Mesenchymal stem cell (in vitro differentiated cells and primary cell): ENCODE results near the gene YAF2.

ENCODE experiments used
- DNase-seq: peaks from one replicate; pipeline ENCODE4 v3.0.0-alpha.2; 2013
- H2AFZ ChIP-seq: one replicate; pipeline ENCODE4 v1.6.1; 2013; ENCODE audit warnings: low read depth, mild to moderate bottlenecking, control low read depth, inconsistent platforms, low read length, moderate library complexity
- H2AK5ac ChIP-seq: 2 replicates; pipeline ENCODE4 v1.6.1; 2013; ENCODE audit warnings: low read length, moderate library complexity, mild to moderate bottlenecking, inconsistent platforms; ENCODE audit not compliant: severe bottlenecking
- H2BK120ac ChIP-seq: one replicate; pipeline ENCODE4 v1.6.1; 2013; ENCODE audit warnings: low read depth, mild to moderate bottlenecking, inconsistent platforms, low read length, moderate library complexity
- H2BK12ac ChIP-seq, 2 experiments: one replicate each; pipeline ENCODE4 v1.6.1; 2013; ENCODE audit warnings: inconsistent platforms in 2 of 2, low read length in 2 of 2, mild to moderate bottlenecking in 2 of 2, moderate library complexity in 2 of 2, control low read depth in 1 of 2
- H2BK15ac ChIP-seq: one replicate; pipeline ENCODE4 v1.6.1; 2013; ENCODE audit warnings: mild to moderate bottlenecking, low read depth, inconsistent platforms; ENCODE audit not compliant: poor library complexity, severe bottlenecking
- H2BK5ac ChIP-seq: 2 replicates; pipeline ENCODE4 v1.6.1; 2013; ENCODE audit warnings: low read depth, mild to moderate bottlenecking, low read length, control low read depth, inconsistent platforms; ENCODE audit not compliant: poor library complexity, severe bottlenecking
- H3K14ac ChIP-seq, 2 experiments: one replicate each; pipeline ENCODE4 v1.6.1; 2013; ENCODE audit warnings: inconsistent platforms in 2 of 2, low read length in 2 of 2, control low read depth in 1 of 2, mild to moderate bottlenecking in 1 of 2, moderate library complexity in 1 of 2
- H3K18ac ChIP-seq, 2 experiments: one replicate each; pipeline ENCODE4 v1.6.1; 2013; ENCODE audit warnings: inconsistent platforms in 2 of 2, low read length in 2 of 2, control low read depth in 1 of 2, low read depth in 1 of 2, mild to moderate bottlenecking in 1 of 2
- H3K23ac ChIP-seq, 2 experiments: one replicate each; pipeline ENCODE4 v1.6.1; 2013; ENCODE audit warnings: inconsistent platforms in 2 of 2, low read length in 2 of 2, mild to moderate bottlenecking in 2 of 2, moderate library complexity in 2 of 2, control low read depth in 1 of 2
- H3K27ac ChIP-seq: 2 replicates; pipeline ENCODE4 v1.5.1; 2013; ENCODE audit warnings: mild to moderate bottlenecking, moderate library complexity, low read length, control low read depth, inconsistent platforms; ENCODE audit not compliant: poor library complexity, severe bottlenecking
- H3K27me3 ChIP-seq, 2 experiments: 2 replicates each; pipeline versions ENCODE4 v1.6.1 to v1.7.0; 2013; ENCODE audit warnings: low read length in 2 of 2, mild to moderate bottlenecking in 2 of 2, moderate library complexity in 2 of 2, control low read depth in 1 of 2, inconsistent platforms in 1 of 2; ENCODE audit not compliant: control insufficient read depth in 1 of 2, insufficient read depth in 1 of 2
- H3K36me3 ChIP-seq, 2 experiments: 2 replicates each; pipeline versions ENCODE4 v1.6.1 to v1.7.0; 2013; ENCODE audit warnings: low read length in 2 of 2, control low read depth in 1 of 2, inconsistent platforms in 1 of 2, low read depth in 1 of 2, mild to moderate bottlenecking in 1 of 2; ENCODE audit not compliant: insufficient read depth in 2 of 2, control insufficient read depth in 1 of 2
- H3K4ac ChIP-seq, 2 experiments: one replicate each; pipeline ENCODE4 v1.6.1; 2013; ENCODE audit warnings: inconsistent platforms in 2 of 2, low read length in 2 of 2, mild to moderate bottlenecking in 2 of 2, moderate library complexity in 2 of 2, control low read depth in 1 of 2, low read depth in 1 of 2
- H3K4me1 ChIP-seq: 2 replicates; pipeline ENCODE4 v1.6.1; 2013; ENCODE audit warnings: low read depth, low read length, control low read depth; ENCODE audit not compliant: control insufficient read depth, insufficient read depth
- H3K4me2 ChIP-seq: 2 replicates; pipeline ENCODE4 v1.6.1; 2013; ENCODE audit warnings: low read length, mild to moderate bottlenecking, inconsistent platforms; ENCODE audit not compliant: poor library complexity, severe bottlenecking
- H3K4me3 ChIP-seq, 2 experiments: 2 replicates each; pipeline versions ENCODE4 v1.5.1 to v1.7.0; 2013; ENCODE audit warnings: low read length in 2 of 2, mild to moderate bottlenecking in 2 of 2, control low read depth in 1 of 2, low read depth in 1 of 2; ENCODE audit not compliant: insufficient read depth in 1 of 2
- H3K79me1 ChIP-seq: replicated peaks from 2 replicates; pipeline ENCODE4 v1.6.1; 2013; ENCODE audit warnings: mild to moderate bottlenecking, control low read depth, low read length, inconsistent platforms; ENCODE audit not compliant: poor library complexity, severe bottlenecking
- H3K9ac ChIP-seq: 2 replicates; pipeline ENCODE4 v1.7.0; 2013; ENCODE audit warnings: mild to moderate bottlenecking, low read length, moderate library complexity
- H3K9me3 ChIP-seq: 2 replicates; pipeline ENCODE4 v1.7.0; 2013; ENCODE audit warnings: mild to moderate bottlenecking, low read length; ENCODE audit not compliant: control insufficient read depth
- H4K8ac ChIP-seq: one replicate; pipeline ENCODE4 v1.6.1; 2013; ENCODE audit warnings: inconsistent platforms, mild to moderate bottlenecking, low read length, moderate library complexity
- H4K91ac ChIP-seq: one replicate; pipeline ENCODE4 v1.6.1; 2013; ENCODE audit warnings: mild to moderate bottlenecking, low read length, inconsistent platforms
- WGBS: methylation state at CpG from one replicate; pipeline ENCODE4 v1.1.7; 2013; ENCODE audit warnings: mixed read lengths; 5-methylcytosine and 5-hydroxymethylcytosine counted together

The YAF2 gene

DNA sequence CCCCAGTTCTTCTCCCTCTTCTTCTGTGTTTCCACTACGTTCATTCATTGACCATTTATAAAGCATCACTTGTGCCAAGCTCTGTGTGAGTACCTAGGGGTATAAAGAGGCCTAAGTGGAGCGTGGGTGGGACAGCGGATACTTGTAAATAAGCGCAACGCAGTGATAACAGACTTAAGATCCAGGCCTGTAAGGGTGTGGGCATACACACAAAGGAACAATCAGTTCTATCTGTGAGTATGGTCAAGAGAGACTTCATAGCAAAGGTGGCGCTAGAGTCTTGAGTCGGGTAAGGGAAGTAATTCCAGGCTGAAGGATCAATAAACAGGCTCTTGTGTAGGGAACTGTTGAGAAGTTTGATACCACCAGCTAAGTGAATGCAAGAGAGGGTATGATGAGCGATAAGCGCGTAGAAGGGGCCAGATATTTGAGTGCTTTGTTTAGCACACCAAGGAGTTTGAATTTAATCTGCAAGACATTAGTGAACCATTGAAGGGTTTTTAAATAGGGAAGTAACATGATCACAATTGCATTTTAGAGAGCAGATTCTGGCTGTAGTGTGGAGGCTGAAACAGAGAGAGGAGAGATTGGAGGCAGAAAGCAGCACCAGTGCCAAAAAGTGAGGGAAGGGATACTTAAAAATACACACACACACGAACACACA is 92.4 kb downstream of the YAF2 start:
- Histone ChIP-seq H3K36me3 (no peaks in the 10 kb centered on the region), H2BK12ac (no peak overlapping the region), H3K4ac (no peak overlapping the region), H2AK5ac (no peak overlapping the region), H4K8ac (peak overlapping the region; percentile 29), H2BK5ac (no peak overlapping the region), H3K18ac (no peak overlapping the region), H3K79me1 (peaks cover 2% of the 10 kb centered on the region), H4K91ac (no peak overlapping the region), H3K14ac (no peak overlapping the region), H2AFZ (no peak overlapping the region), H3K27ac (no peak overlapping the region), H2BK15ac (no peak overlapping the region), H2BK120ac (no peak overlapping the region), H3K4me1 (peaks cover 2% of the 10 kb centered on the region), H3K27me3 (no peaks in the 10 kb centered on the region), H3K23ac (no peak overlapping the region), H3K4me2 (no peak overlapping the region), H3K9me3 (no peaks in the 10 kb centered on the region), H3K4me3 (peak overlapping the region in 1 of 2 experiments; percentile 86), H3K9ac (peak overlapping the region; percentile 90)
- DNase-seq, result peak; percentile 11
- WGBS, result 45% methylated on average over 10 of the region's 11 CpGs

GRCh38 chr12:42145197-42145549 is 92.9 kb downstream of the YAF2 start:
- no peak overlapping the region for H2BK120ac ChIP-seq
- peak overlapping the region; percentile 19 for H4K8ac ChIP-seq
- H3K4ac ChIP-seq, result peak overlapping the region; percentile 13 to 20
- no peaks in the 10 kb centered on the region for H3K27me3 ChIP-seq
- DNase-seq, result no peak
- no peak overlapping the region for H2BK12ac ChIP-seq
- no peaks in the 10 kb centered on the region for H3K36me3 ChIP-seq
- no peak overlapping the region for H2AK5ac ChIP-seq
- H3K4me3 ChIP-seq, result peak overlapping the region; percentile 86 to 95
- peak overlapping the region; percentile 90 for H3K9ac ChIP-seq
- H3K9me3 ChIP-seq, result no peaks in the 10 kb centered on the region
- H2BK5ac ChIP-seq, result no peak overlapping the region
- no peak overlapping the region for H2BK15ac ChIP-seq
- peaks cover 2% of the 10 kb centered on the region for H3K79me1 ChIP-seq
- H2AFZ ChIP-seq, result peak overlapping the region; percentile 62
- 14% methylated on average over 8 of the region's 8 CpGs for WGBS
- no peak overlapping the region for H3K14ac ChIP-seq
- peaks cover 2% of the 10 kb centered on the region for H3K4me1 ChIP-seq
- H3K4me2 ChIP-seq, result peak overlapping the region; percentile 74
- H3K18ac ChIP-seq, result peak overlapping the region in 1 of 2 experiments; percentile 14
- no peak overlapping the region for H3K23ac ChIP-seq
- no peak overlapping the region for H4K91ac ChIP-seq
- peak overlapping the region; percentile 44 for H3K27ac ChIP-seq

DNA sequence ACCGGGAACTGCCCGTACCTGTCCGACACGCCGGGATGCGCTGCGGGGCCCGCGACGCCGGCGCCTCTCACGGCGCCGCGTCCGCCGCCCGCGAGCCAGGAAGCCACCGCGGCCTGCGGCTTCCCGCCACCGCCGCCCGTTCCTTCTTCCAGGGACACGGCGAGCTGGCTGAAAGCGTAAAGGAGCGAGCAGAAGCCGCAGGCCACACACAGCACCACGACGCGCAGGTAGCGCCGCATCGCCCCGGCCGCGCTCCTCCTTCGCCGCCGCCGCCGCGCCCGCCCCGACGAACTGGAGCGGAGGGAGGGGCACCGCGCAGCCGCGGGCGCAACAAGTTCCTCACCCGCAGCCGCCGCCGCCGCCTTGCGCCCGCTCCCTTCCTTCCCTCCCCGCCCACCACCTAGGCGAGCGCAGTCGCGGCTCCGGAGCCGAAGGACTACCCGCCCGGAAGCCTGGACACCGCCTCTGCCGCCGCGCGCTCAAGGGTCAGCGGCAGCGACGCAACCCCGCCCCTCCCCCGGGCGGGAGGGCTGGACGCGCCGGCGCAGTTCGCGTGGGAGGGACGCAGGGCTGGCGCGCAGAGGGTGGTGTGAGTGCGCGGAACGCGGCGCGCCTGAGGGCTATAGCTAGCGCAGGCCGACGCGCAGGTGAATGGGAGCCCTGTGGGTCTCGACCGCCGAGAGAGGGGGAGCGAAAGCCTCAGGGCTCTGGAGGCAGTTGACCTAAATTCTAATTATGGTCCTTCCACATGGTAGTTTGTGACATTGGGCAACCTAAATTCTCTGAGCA is 93.4 kb downstream of the YAF2 start, which contains the start of gene GXYLT1:
Gene GXYLT1 (minus strand): TSS at position 467 of the 789 bp plus-strand sequence. CDS start 228 bp downstream, at position 239.
- peak; percentile 92 for DNase-seq
- Histone ChIP-seq H3K18ac (peak within 1 kb of the TSS; percentile 70 to 78), H2AK5ac (no peak within 1 kb of the TSS), H3K27ac (peak within 1 kb of the TSS; percentile 44), H3K4ac (peak within 1 kb of the TSS; percentile 13 to 41), H3K14ac (peak within 1 kb of the TSS in 1 of 2 experiments; percentile 40), H3K4me2 (peak within 1 kb of the TSS; percentile 83), H2BK5ac (no peak within 1 kb of the TSS), H2AFZ (peak within 1 kb of the TSS; percentile 62), H4K91ac (peak within 1 kb of the TSS; percentile 70), H2BK120ac (no peak within 1 kb of the TSS), H3K36me3 (no peaks in the 10 kb centered on the region), H3K9me3 (no peaks in the 10 kb centered on the region), H3K27me3 (no peaks in the 10 kb centered on the region), H3K4me1 (peaks cover 2% of the 10 kb centered on the region), H3K9ac (peak within 1 kb of the TSS; percentile 90), H3K23ac (peak within 1 kb of the TSS in 1 of 2 experiments; percentile 85), H4K8ac (peak within 1 kb of the TSS; percentile 73), H2BK12ac (peak within 1 kb of the TSS in 1 of 2 experiments; percentile 54), H3K79me1 (peaks cover 2% of the 10 kb centered on the region), H2BK15ac (peak within 1 kb of the TSS; percentile 12), H3K4me3 (peak within 1 kb of the TSS; percentile 86 to 95)
- WGBS, result 3% methylated on average over 80 of the region's 106 CpGs

- H2BK5ac ChIP-seq, result no peak overlapping the region
- 0% methylated on average over 15 of the region's 21 CpGs for WGBS
- peak overlapping the region in 1 of 2 experiments; percentile 85 for H3K23ac ChIP-seq
- no peaks in the 10 kb centered on the region for H3K9me3 ChIP-seq
- peak overlapping the region in 1 of 2 experiments; percentile 41 for H3K4ac ChIP-seq
- H2AK5ac ChIP-seq, result no peak overlapping the region
- H3K14ac ChIP-seq, result peak overlapping the region in 1 of 2 experiments; percentile 40
- H2AFZ ChIP-seq, result peak overlapping the region; percentile 48
- H3K4me1 ChIP-seq, result peaks cover 2% of the 10 kb centered on the region
- H3K36me3 ChIP-seq, result no peaks in the 10 kb centered on the region
- H4K8ac ChIP-seq, result peak overlapping the region; percentile 9
- H3K9ac ChIP-seq, result peak overlapping the region; percentile 90
- peak overlapping the region; percentile 16 for H3K27ac ChIP-seq
- peak overlapping the region; percentile 12 for H2BK15ac ChIP-seq
- DNase-seq, result no peak
- H3K27me3 ChIP-seq, result no peaks in the 10 kb centered on the region
- peak overlapping the region; percentile 70 to 78 for H3K18ac ChIP-seq
- H3K79me1 ChIP-seq, result peaks cover 2% of the 10 kb centered on the region
- H2BK12ac ChIP-seq, result peak overlapping the region in 1 of 2 experiments; percentile 54
- no peak overlapping the region for H2BK120ac ChIP-seq
- peak overlapping the region; percentile 83 for H3K4me2 ChIP-seq
- peak overlapping the region; percentile 70 for H4K91ac ChIP-seq
- peak overlapping the region; percentile 86 to 95 for H3K4me3 ChIP-seq
Observed at GRCh38 chr12:42144158-42144407, 94.0 kb downstream of the YAF2 start.
